Esophagus muscularis mucosa (tissue), 4 donors: Measurements from ENCODE around the gene PNPLA1. TPM values are rescaled to one million over a fixed set of nuclear protein-coding genes. Genes with fewer than 3 reads are reported as not detected.

Experiments
- DNase-seq: peaks from one replicate; pipeline ENCODE4 v3.0.0-alpha.2; 2017; ENCODE audit errors: extremely low spot score
- H3K27ac ChIP-seq, 4 donors: fragments of 200-600 bp; sonication (generic); replicated peaks in 1 of 4; 1 replicate in 3 of 4; 2 replicates in 1 of 4; pipeline ENCODE4 v1.5.1; 2016 to 2019; ENCODE audit warnings: mild to moderate bottlenecking in 1 of 4
- H3K27me3 ChIP-seq, 4 donors: fragments of 200-600 bp; sonication (generic); one replicate each; pipeline versions ENCODE4 v1.5.1 to v1.6.0; 2016 to 2019
- H3K36me3 ChIP-seq, 4 donors: fragments of 200-600 bp; sonication (generic); one replicate each; pipeline ENCODE4 v1.5.1; 2016 to 2019
- H3K4me1 ChIP-seq, 4 donors: fragments of 200-600 bp; sonication (generic); one replicate each; pipeline ENCODE4 v1.5.1; 2016 to 2019
- H3K4me3 ChIP-seq, 4 donors: fragments of 200-600 bp; sonication (generic); 1 replicate in 2 of 4; 2 replicates in 2 of 4; pipeline ENCODE4 v1.5.1; 2016 to 2019; ENCODE audit warnings: mild to moderate bottlenecking in 4 of 4, moderate library complexity in 1 of 4
- H3K9me3 ChIP-seq, 4 donors: fragments of 200-600 bp; sonication (generic); 1 replicate in 3 of 4; 2 replicates in 1 of 4; pipeline ENCODE4 v1.5.1; 2016 to 2019
- EP300 ChIP-seq: sonication (generic); formaldehyde crosslinking; IDR thresholded peaks from one replicate; pipeline ENCODE4 v1.6.1; 2017; ENCODE audit warnings: antibody characterized with exemption
- POLR2A ChIP-seq: fragments of 450-650 bp; IDR thresholded peaks from one replicate; pipeline ENCODE4 v1.6.1; 2017; ENCODE audit warnings: antibody characterized with exemption, moderate library complexity, mild to moderate bottlenecking, low read depth
- POLR2AphosphoS5 ChIP-seq, 2 donors: sonication (generic); formaldehyde crosslinking; IDR thresholded peaks; one replicate each; pipeline ENCODE4 v1.6.1; 2017; ENCODE audit warnings: antibody characterized with exemption in 2 of 2
- WGBS: methylation state at CpG from one replicate; pipeline ENCODE4 v1.1.5; 2018; 5-methylcytosine and 5-hydroxymethylcytosine counted together
- intact Hi-C: fragments of 100-400 bp; cut with DNase I; formaldehyde crosslinking; loops from one replicate; pipeline ENCODE4 v1.15.1; 2023
- total RNA-seq, 4 donors: library from RNA; depleted of rRNA; stranded (reverse); fragments of >200 nt; gene quantifications; one replicate each; pipeline versions ENCODE4 v1.1.0 to v1.2.1, GENCODE V29; 2016
- TF ChIP-seq, protein P1 (sequence below), 3 experiments: fragments of 200-600 bp in 2 of 3; fragments of 450-650 bp in 1 of 3; sonication (generic) in 2 of 3; IDR thresholded peaks; one replicate each; pipeline ENCODE4 v1.5.1; 2017 to 2019; ENCODE audit warnings: antibody characterized with exemption in 3 of 3, mild to moderate bottlenecking in 2 of 3, moderate library complexity in 1 of 3

PNPLA1 gene
- total RNA-seq, 4 donors from 2014 or later, result 0.33 TPM; not detected in 3

DNA sequence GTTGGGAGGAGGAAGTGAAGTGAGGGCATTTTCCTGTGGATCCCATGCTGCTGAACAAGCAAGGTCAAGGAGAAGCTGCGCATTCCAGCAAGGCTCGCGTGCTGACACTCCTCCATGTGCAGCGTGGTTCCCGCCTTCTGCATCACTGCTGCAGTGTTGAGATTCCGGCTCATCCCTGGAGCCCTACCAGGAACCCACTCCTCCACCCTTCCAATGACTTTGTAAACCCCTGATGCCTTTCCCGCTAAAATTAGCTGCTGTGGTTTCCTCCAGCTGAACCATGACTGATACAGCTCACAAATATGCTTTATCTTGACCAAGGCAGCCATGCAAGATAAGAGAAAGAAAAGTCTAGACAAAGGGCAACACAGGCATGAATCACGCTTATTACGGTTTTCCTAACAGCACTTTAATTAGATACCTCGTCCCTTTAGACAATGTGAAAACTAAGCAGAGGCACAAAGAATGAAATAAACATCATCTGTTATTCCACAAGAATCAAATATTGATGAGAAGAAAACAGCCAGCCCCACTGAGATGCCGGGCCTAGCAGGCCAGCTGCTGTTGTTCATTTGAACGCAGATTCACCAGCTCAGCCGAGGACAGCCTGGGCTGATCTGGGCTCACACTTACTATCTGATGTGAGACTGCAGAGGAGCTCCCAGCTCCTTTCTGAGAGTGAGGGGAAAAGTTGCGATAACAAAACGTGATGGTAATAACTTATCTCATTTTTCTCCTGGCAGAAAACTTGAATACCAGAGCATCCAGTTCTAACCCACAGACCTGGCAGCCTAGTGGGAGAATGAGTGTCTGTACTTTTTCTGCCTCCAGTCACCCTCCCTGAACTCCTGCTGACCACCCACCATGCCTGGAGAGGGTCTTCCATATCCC lies 81.1 kb downstream of the PNPLA1 start:
- peak overlapping the region in 1 of 4 donors; percentile 42 for H3K27ac ChIP-seq
- H3K4me1 ChIP-seq, result peaks cover 0 to 13% (median 5%) of the 10 kb centered on the region in 4 donors
- intact Hi-C loops, result loop anchor here (10.0 kb wide), 1 partner anchor 226 kb away; no protein-coding TSS in a partner anchor
- H3K9me3 ChIP-seq, result no peaks in the 10 kb centered on the region
- DNase-seq, result no peak
- peaks cover 0 to 10% (median 0%) of the 10 kb centered on the region in 4 donors for H3K27me3 ChIP-seq
- TF ChIP-seq POLR2AphosphoS5 (IDR thresholded peaks at IDR 0.05), result peak in 1 of 2 donors; percentile 4
- peak; percentile 18 for TF ChIP-seq EP300
- TF ChIP-seq POLR2A, result no peak
- H3K4me3 ChIP-seq, result no peak overlapping the region
- WGBS, result 81% methylated on average over 15 of the region's 15 CpGs
- H3K36me3 ChIP-seq, result no peaks in the 10 kb centered on the region

DNA sequence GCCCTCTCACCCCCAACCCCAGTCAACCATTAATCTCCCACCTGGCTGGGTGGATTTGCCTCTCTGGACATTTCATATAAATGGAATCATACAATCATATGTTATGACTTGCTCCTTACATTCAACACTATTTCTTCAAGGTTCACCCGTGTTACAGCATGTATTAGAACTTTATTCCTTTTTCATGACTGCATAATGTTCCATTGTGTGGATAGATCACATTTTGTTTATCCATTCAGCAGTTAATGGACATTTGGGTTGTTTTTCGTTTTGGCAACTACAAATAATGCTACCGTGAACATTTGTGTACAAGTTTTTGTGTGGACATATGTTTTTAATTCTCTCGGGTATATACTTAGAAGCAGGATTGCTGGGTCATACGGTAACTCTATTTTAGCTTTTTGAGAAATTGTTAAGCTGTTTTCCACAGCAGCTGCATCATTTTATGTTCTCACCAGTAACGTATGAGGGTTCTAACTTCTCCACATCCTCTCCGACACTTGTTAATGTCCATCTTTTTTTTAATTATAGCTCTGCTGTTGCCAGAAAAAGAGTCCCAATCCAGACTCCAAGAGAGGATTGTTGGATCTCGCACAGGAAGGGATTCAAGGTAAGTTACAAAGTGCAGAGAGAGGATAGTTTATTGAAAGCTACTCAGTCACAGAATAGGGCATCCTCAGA lies 82.8 kb downstream of the PNPLA1 start:
- Histone ChIP-seq H3K27ac (no peak overlapping the region), H3K36me3 (no peaks in the 10 kb centered on the region), H3K27me3 (peaks cover 0 to 4% (median 0%) of the 10 kb centered on the region in 4 donors), H3K9me3 (no peaks in the 10 kb centered on the region), H3K4me3 (no peak overlapping the region), H3K4me1 (peaks cover 0 to 13% (median 5%) of the 10 kb centered on the region in 4 donors)
- TF ChIP-seq, protein P1, sequence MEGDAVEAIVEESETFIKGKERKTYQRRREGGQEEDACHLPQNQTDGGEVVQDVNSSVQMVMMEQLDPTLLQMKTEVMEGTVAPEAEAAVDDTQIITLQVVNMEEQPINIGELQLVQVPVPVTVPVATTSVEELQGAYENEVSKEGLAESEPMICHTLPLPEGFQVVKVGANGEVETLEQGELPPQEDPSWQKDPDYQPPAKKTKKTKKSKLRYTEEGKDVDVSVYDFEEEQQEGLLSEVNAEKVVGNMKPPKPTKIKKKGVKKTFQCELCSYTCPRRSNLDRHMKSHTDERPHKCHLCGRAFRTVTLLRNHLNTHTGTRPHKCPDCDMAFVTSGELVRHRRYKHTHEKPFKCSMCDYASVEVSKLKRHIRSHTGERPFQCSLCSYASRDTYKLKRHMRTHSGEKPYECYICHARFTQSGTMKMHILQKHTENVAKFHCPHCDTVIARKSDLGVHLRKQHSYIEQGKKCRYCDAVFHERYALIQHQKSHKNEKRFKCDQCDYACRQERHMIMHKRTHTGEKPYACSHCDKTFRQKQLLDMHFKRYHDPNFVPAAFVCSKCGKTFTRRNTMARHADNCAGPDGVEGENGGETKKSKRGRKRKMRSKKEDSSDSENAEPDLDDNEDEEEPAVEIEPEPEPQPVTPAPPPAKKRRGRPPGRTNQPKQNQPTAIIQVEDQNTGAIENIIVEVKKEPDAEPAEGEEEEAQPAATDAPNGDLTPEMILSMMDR (IDR thresholded peaks at IDR 0.05), result no peak
- no peak for TF ChIP-seq POLR2A
- TF ChIP-seq EP300, result no peak
- TF ChIP-seq POLR2AphosphoS5 (IDR thresholded peaks at IDR 0.05), result no peak
- WGBS, result 84% methylated on average over 8 of the region's 8 CpGs
- intact Hi-C loops, result loop anchor here (10.0 kb wide), 1 partner anchor 228 kb away; no protein-coding TSS in a partner anchor
- no peak for DNase-seq

DNA sequence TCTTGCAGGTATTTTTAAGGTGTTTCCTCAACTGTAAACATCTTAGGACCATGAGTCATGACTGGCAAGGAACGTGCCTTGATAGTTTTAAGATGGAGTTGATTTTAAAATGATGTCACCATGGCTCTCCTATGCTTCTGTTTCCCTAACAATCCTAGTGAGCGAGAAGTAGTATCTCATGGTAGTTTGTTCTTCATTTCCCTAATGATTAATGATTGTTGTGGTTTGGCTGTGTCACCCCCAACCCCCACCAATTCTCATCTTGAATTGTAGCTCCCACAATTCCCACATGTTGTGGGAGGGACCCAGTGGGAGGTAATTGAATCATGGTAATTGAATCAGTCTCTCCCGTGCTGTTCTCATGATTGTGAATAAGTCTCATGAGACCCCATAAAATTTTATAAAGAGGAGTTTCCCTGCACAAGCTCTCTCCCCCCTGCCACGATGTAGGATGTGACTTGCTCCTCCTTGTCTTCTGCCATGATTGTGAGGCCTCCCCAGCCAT lies 83.6 kb downstream of the PNPLA1 start:
- Histone ChIP-seq H3K27me3 (peaks cover 0 to 4% (median 0%) of the 10 kb centered on the region in 4 donors), H3K4me3 (no peak overlapping the region), H3K4me1 (peaks cover 7 to 16% (median 11%) of the 10 kb centered on the region in 4 donors), H3K36me3 (no peaks in the 10 kb centered on the region), H3K27ac (no peak overlapping the region), H3K9me3 (no peaks in the 10 kb centered on the region)
- intact Hi-C loops, result loop anchor here (10.0 kb wide), 1 partner anchor 229 kb away; no protein-coding TSS in a partner anchor
- no peak for DNase-seq
- no peak for TF ChIP-seq EP300
- 64% methylated on average over 4 of the region's 4 CpGs for WGBS

DNA sequence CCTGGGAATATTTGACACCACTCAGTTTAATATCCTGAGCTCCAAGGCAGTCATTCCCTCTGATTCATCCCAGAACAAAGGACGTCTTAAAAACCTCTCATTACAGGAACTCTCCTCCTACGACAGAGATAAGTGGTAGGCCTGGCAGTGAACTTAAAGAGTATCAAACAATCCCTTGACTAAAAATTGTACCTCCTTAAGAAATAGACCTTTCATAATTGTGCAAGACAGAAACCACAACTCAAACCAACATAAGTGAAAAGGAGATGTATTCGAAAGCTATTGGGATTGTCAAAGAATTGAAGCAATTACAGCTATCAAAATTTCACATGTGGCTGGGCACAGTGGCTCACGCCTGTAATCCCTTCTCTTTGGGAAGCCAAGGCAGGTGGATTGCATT lies 86.0 kb downstream of the PNPLA1 start:
- Histone ChIP-seq H3K9me3 (no peaks in the 10 kb centered on the region), H3K27me3 (peaks cover 0 to 4% (median 0%) of the 10 kb centered on the region in 4 donors), H3K27ac (no peak overlapping the region), H3K36me3 (no peaks in the 10 kb centered on the region), H3K4me1 (peaks cover 17 to 28% (median 24%) of the 10 kb centered on the region in 4 donors), H3K4me3 (no peak overlapping the region)
- TF ChIP-seq EP300 (no peak), POLR2AphosphoS5 (IDR thresholded peaks at IDR 0.05) (no peak), POLR2A (no peak)
- TF ChIP-seq, protein P1 (IDR thresholded peaks at IDR 0.05), result no peak
- 86% methylated on average over 4 of the region's 4 CpGs for WGBS
- intact Hi-C loops, result loop anchor here (10.0 kb wide), 1 partner anchor 231 kb away; no protein-coding TSS in a partner anchor
- no peak for DNase-seq

DNA sequence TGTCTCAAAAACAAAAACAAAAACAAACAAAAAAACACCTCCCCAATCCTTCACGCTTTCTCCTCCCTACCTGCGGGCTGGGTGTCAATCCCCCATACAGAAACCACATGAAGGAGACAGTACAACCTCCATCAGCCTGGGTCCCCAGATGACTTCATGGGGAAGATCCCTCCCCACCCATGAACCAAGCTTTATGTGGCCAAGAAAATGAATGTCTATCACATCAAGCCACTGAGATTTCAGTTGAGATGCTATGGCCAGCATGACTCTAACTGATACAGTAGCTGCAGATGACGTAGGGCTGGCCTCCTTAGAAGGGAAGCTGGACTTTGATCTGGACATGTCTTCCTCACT lies 88.0 kb downstream of the PNPLA1 start:
- 82% methylated on average over 3 of the region's 3 CpGs for WGBS
- Histone ChIP-seq H3K9me3 (no peaks in the 10 kb centered on the region), H3K27ac (no peak overlapping the region), H3K27me3 (no peaks in the 10 kb centered on the region), H3K4me1 (peaks cover 11 to 28% (median 23%) of the 10 kb centered on the region in 4 donors), H3K4me3 (no peak overlapping the region), H3K36me3 (no peaks in the 10 kb centered on the region)
- no peak for TF ChIP-seq POLR2A
- no peak for TF ChIP-seq EP300
- no peak for TF ChIP-seq POLR2AphosphoS5 (IDR thresholded peaks at IDR 0.05)
- TF ChIP-seq, protein P1 (IDR thresholded peaks at IDR 0.05), result no peak
- DNase-seq, result no peak
- intact Hi-C loops, result loop anchor here (2.0 to 10.0 kb wide), 2 partner anchors 57 to 233 kb away; no protein-coding TSS in a partner anchor

Other genes starting within 250 kb of the PNPLA1 start
- gene SLC26A8, start 245.4 kb upstream of the PNPLA1 start, total RNA-seq, result under 1 TPM in 2 of 4 donors, not detected in 2; under 0.01 to 0.17 TPM
- gene MAPK14, start 242.3 kb upstream of the PNPLA1 start, total RNA-seq, result 10 to 100 TPM; 53.2 to 70.7 (median 66.9) TPM
- 1 to 10 TPM; 2.1 to 5.0 (median 4.5) TPM for gene MAPK13, start 139.5 kb upstream of the PNPLA1 start, total RNA-seq
- 10 to 100 TPM; 21.5 to 34.8 (median 22.3) TPM for gene BRPF3, start 73.3 kb upstream of the PNPLA1 start, total RNA-seq
- gene BNIP5, start 66.8 kb downstream of the PNPLA1 start, total RNA-seq, result not detected
- 1 to 10 TPM in 1 of 4 donors, under 1 TPM in 1, not detected in 2; 0.71 to 1.5 TPM for gene ETV7, start 117.6 kb downstream of the PNPLA1 start, total RNA-seq
- gene PXT1, start 172.8 kb downstream of the PNPLA1 start, total RNA-seq, result not detected
- gene KCTD20, start 172.9 kb downstream of the PNPLA1 start, total RNA-seq, result 10 to 100 TPM; 47.3 to 78.2 (median 63.0) TPM